Natural killer cell (primary cell): ENCODE results near the gene LUZP1. TPM values are rescaled to one million over a fixed set of nuclear protein-coding genes. Genes with fewer than 3 reads are reported as not detected.

ENCODE experiments used
- ATAC-seq, 3 donors: fragments of 150-1000 bp in 2 of 3; fragments of 200-7000 bp in 1 of 3; cut with Tn5 transposase; 1 replicate in 1 of 3; 2 replicates in 2 of 3; pipeline ENCODE4 v1.10.0; 2021; ENCODE audit warnings: mild to moderate bottlenecking in 2 of 3, moderate library complexity in 2 of 3
- DNase-seq, 2 donors: peaks; one replicate each; pipeline versions ENCODE4 v3.0.0 to v3.0.0-alpha.2; 2013 to 2021; ENCODE audit warnings: mixed read lengths in 1 of 2
- H3K27ac ChIP-seq: one replicate; pipeline ENCODE4 v1.5.1; 2013; ENCODE audit warnings: mild to moderate bottlenecking, low read length
- H3K27me3 ChIP-seq: one replicate; pipeline ENCODE4 v1.6.1; 2013; ENCODE audit warnings: low read length; ENCODE audit not compliant: control insufficient read depth, insufficient read depth
- H3K36me3 ChIP-seq: one replicate; pipeline ENCODE4 v1.6.1; 2013; ENCODE audit warnings: low read length; ENCODE audit not compliant: control insufficient read depth, insufficient read depth
- H3K4me1 ChIP-seq: one replicate; pipeline ENCODE4 v1.6.1; 2013; ENCODE audit warnings: low read length; ENCODE audit not compliant: control insufficient read depth, insufficient read depth
- H3K4me3 ChIP-seq: one replicate; pipeline ENCODE4 v1.5.1; 2013; ENCODE audit warnings: low read length
- H3K9me3 ChIP-seq: one replicate; pipeline ENCODE4 v1.6.1; 2013; ENCODE audit warnings: low read length; ENCODE audit not compliant: control insufficient read depth, insufficient read depth
- H3K27ac Mint-ChIP-seq, 2 donors: one replicate each; pipeline ENCODE4 v1.8.0; 2022; ENCODE audit warnings: mild to moderate bottlenecking in 2 of 2, mixed read lengths in 2 of 2, moderate library complexity in 1 of 2
- H3K27me3 Mint-ChIP-seq, 2 donors: one replicate each; pipeline ENCODE4 v1.8.0; 2022; ENCODE audit warnings: low read depth in 2 of 2, mixed read lengths in 2 of 2
- H3K36me3 Mint-ChIP-seq: one replicate; pipeline ENCODE4 v1.8.0; 2022; ENCODE audit warnings: mixed read lengths
- H3K4me1 Mint-ChIP-seq, 2 donors: one replicate each; pipeline ENCODE4 v1.8.0; 2022; ENCODE audit warnings: mixed read lengths in 2 of 2
- H3K4me3 Mint-ChIP-seq: one replicate; pipeline ENCODE4 v1.8.0; 2022; ENCODE audit warnings: mild to moderate bottlenecking, moderate library complexity, mixed read lengths
- H3K9me3 Mint-ChIP-seq, 2 donors: one replicate each; pipeline ENCODE4 v1.8.0; 2022; ENCODE audit warnings: mixed read lengths in 2 of 2
- WGBS: methylation state at CpG from one replicate; pipeline ENCODE4 v1.1.7; 2013; ENCODE audit warnings: missing lambda C conversion rate; ENCODE audit not compliant: insufficient coverage; 5-methylcytosine and 5-hydroxymethylcytosine counted together
- intact Hi-C: fragments of 100-400 bp; cut with micrococcal nuclease; formaldehyde crosslinking; loops from one replicate; pipeline ENCODE4 v1.14.2; 2022
- total RNA-seq, 4 donors: library from RNA; stranded (reverse); fragments of 120-200 nt in 1 of 4; gene quantifications; one replicate each; pipeline versions ENCODE4 v1.2.3 to v1.2.4, GENCODE V29; 2013 to 2022
- TF ChIP-seq, protein P1 (sequence below): fragments of 200-600 bp; IDR thresholded peaks from one replicate; pipeline ENCODE4 v1.8.0; 2022; ENCODE audit warnings: antibody characterized with exemption

Gene LUZP1
- total RNA-seq, 3 donors from 2014 or later (not counting 1 experiment from before 2014, with no cell fraction given), result 37.0 to 49.4 (median 39.6) TPM

DNA sequence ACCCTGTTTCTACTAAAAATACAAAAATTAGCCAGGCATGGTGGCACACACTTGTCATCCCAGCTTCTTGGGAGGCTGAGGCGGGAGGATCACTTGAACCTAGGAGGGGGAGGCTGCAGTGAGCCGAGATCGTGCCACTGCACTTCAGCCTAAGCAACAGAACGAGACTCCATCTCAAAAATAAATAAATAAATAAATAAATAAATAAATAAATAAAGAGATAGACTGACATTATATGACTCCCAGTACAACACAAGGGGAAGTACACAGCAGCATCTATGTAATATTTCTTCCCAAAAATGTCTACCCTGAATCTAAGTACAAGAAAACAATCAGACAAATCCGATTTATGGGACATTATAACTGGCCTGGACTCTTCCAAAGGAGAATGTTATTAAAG, 35.1 kb downstream of the LUZP1 start:
- H3K27ac Mint-ChIP-seq, result no peak overlapping the region
- DNase-seq, result no peak
- no peak overlapping the region for H3K4me3 ChIP-seq

DNA sequence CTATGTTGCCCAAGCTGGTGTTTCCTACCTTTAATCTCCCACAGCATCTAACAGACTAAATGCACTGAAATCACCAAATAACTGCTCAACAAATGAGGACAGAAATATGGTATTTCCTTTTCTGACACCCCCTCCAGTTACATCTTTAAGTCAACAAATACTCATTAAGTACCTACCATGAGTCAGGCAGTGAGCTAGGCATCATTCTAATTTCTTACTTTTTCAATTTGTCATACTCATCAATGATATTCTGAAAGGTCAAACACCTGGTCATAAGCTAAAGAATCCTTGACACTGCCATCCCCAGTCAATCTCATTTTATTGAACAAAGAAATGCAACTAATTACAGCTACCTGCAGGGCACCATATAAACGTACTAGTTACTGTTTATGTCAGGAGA, 36.6 kb downstream of the LUZP1 start:
- no peaks in the 10 kb centered on the region for H3K27me3 Mint-ChIP-seq
- Histone ChIP-seq H3K4me3 (no peak overlapping the region), H3K27ac (no peak overlapping the region), H3K9me3 (no peaks in the 10 kb centered on the region), H3K36me3 (no peaks in the 10 kb centered on the region), H3K4me1 (no peaks in the 10 kb centered on the region), H3K27me3 (no peaks in the 10 kb centered on the region)
- WGBS, result 82% methylated on average over 1 of the region's 1 CpG
- H3K9me3 Mint-ChIP-seq, result no peaks in the 10 kb centered on the region
- no peak overlapping the region for H3K4me3 Mint-ChIP-seq
- peaks cover 19 to 33% of the 10 kb centered on the region in 2 donors for H3K4me1 Mint-ChIP-seq
- no peaks in the 10 kb centered on the region for H3K36me3 Mint-ChIP-seq
- intact Hi-C loops, result no loop called here
- no peak for DNase-seq
- peak overlapping the region in 1 of 2 donors; percentile 24 for H3K27ac Mint-ChIP-seq
- TF ChIP-seq, protein P1, sequence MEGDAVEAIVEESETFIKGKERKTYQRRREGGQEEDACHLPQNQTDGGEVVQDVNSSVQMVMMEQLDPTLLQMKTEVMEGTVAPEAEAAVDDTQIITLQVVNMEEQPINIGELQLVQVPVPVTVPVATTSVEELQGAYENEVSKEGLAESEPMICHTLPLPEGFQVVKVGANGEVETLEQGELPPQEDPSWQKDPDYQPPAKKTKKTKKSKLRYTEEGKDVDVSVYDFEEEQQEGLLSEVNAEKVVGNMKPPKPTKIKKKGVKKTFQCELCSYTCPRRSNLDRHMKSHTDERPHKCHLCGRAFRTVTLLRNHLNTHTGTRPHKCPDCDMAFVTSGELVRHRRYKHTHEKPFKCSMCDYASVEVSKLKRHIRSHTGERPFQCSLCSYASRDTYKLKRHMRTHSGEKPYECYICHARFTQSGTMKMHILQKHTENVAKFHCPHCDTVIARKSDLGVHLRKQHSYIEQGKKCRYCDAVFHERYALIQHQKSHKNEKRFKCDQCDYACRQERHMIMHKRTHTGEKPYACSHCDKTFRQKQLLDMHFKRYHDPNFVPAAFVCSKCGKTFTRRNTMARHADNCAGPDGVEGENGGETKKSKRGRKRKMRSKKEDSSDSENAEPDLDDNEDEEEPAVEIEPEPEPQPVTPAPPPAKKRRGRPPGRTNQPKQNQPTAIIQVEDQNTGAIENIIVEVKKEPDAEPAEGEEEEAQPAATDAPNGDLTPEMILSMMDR, result no peak
- ATAC-seq, result no peak

More for the DNA sequence above, 35.1 kb downstream of the LUZP1 start:
- no peak for ATAC-seq
- Histone ChIP-seq H3K27ac (no peak overlapping the region), H3K4me1 (no peaks in the 10 kb centered on the region), H3K36me3 (no peaks in the 10 kb centered on the region), H3K9me3 (no peaks in the 10 kb centered on the region), H3K27me3 (no peaks in the 10 kb centered on the region)
- H3K4me1 Mint-ChIP-seq, result peaks cover 24 to 39% of the 10 kb centered on the region in 2 donors
- TF ChIP-seq, protein P1, result no peak
- H3K4me3 Mint-ChIP-seq, result no peak overlapping the region
- 91% methylated on average over 2 of the region's 5 CpGs for WGBS
- intact Hi-C loops, result no loop called here
- no peaks in the 10 kb centered on the region for H3K27me3 Mint-ChIP-seq
- H3K9me3 Mint-ChIP-seq, result no peaks in the 10 kb centered on the region
- H3K36me3 Mint-ChIP-seq, result no peaks in the 10 kb centered on the region

DNA sequence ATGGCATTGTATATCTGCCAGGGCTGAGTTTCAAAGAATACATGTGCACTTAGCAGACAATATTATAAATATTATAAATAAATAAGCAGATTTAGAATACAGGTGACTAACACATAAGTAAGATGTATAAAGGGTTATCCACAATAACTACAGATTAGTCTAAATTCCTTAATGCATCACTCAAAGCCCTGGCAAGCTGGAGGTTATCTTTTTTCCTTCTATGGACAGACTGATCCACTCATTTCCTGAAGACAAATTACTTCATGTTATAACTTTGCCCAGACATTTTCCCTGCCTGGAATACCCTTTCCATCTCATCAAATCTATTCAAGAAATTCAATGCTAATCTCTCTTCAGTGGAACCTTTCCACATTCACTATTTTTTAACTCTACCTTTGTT, 38.8 kb downstream of the LUZP1 start:
- no peak overlapping the region for H3K4me3 Mint-ChIP-seq
- Histone ChIP-seq H3K4me3 (no peak overlapping the region), H3K36me3 (no peaks in the 10 kb centered on the region), H3K27me3 (no peaks in the 10 kb centered on the region), H3K27ac (no peak overlapping the region), H3K9me3 (no peaks in the 10 kb centered on the region), H3K4me1 (no peaks in the 10 kb centered on the region)
- peaks cover 25 to 45% of the 10 kb centered on the region in 2 donors for H3K4me1 Mint-ChIP-seq
- no peak overlapping the region for H3K27ac Mint-ChIP-seq
- DNase-seq (no peak), ATAC-seq (no peak)
- no peaks in the 10 kb centered on the region for H3K9me3 Mint-ChIP-seq
- no peaks in the 10 kb centered on the region for H3K27me3 Mint-ChIP-seq
- TF ChIP-seq, protein P1, result no peak
- intact Hi-C loops, result no loop called here
- no peaks in the 10 kb centered on the region for H3K36me3 Mint-ChIP-seq

DNA sequence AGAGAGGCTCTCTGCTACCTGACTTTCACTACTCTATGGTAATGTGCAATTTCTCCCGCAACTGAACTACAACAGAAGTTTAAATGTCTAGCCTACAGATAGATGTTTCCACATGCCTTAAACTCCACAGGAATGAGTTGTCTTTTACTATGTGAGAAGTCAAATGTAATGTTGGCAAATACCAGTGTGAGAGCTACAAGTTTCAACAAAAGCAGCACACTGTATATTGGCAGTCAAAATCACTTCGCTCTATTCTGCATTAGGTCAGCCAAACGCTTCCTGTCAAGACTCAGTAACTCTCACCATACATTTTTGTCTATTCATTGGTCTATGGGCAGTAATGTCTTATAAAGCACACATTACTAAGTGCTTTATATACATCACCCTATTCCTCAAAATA, 41.9 kb downstream of the LUZP1 start:
- Mint-ChIP-seq H3K36me3 (peaks cover 7% of the 10 kb centered on the region), H3K9me3 (no peaks in the 10 kb centered on the region), H3K4me1 (peaks cover 44 to 52% of the 10 kb centered on the region in 2 donors), H3K27me3 (no peaks in the 10 kb centered on the region), H3K4me3 (no peak overlapping the region), H3K27ac (peak overlapping the region in 1 of 2 donors; percentile 53)
- ATAC-seq, result no peak
- H3K27me3 ChIP-seq, result no peaks in the 10 kb centered on the region
- intact Hi-C loops, result no loop called here
- H3K36me3 ChIP-seq, result no peaks in the 10 kb centered on the region
- H3K4me1 ChIP-seq, result no peaks in the 10 kb centered on the region
- H3K27ac ChIP-seq, result no peak overlapping the region
- no peak overlapping the region for H3K4me3 ChIP-seq
- no peak for DNase-seq
- WGBS, result 100% methylated on average over 3 of the region's 3 CpGs
- no peaks in the 10 kb centered on the region for H3K9me3 ChIP-seq
- TF ChIP-seq, protein P1, result no peak
